Heart left ventricle (tissue), 13 donors: Measurements from ENCODE around the gene USP54.

ENCODE experiments used
- POLR2A ChIP-seq, 2 donors: fragments of 450-650 bp; IDR thresholded peaks; one replicate each; pipeline ENCODE4 v1.6.1; 2017; ENCODE audit warnings: antibody characterized with exemption in 2 of 2, mild to moderate bottlenecking in 2 of 2, moderate library complexity in 2 of 2
- TF ChIP-seq, protein P1 (sequence below), 12 donors: fragments of 200-600 bp; sonication (generic) in 4 of 12; IDR thresholded peaks; one replicate each; pipeline versions ENCODE4 v1.5.0 to v1.8.0; 2018 to 2022; ENCODE audit warnings: antibody characterized with exemption in 12 of 12, mild to moderate bottlenecking in 5 of 12
- donor health status: ischemic (EF 13 %, LVEDD 7.1; RV severe dilation, severe dysfunction).
- donor health status: DM: no; HTN: yes; CAD: no.
- donor health status: DM: no; HTN: no; CAD: no.
- donor health status: ischemic (EF 25% LVEDD 6.9; RV normal size, moderate dysfunction).
- donor health status: ischemic (EF 25% LVEDD 5.7; RV mildly dilated, moderate dysfunction).
- donor health status: ischemic (EF 35%, LVEDD 5.7; RV mildly dilated, moderate dysfunction).
- donor health status: nonischemic (EF 11% LVEDD 7.7; RV severe dilation, severe dysfunction).
- donor health status: DM: yes; HTN: yes; CAD: no.
- donor health status: PGD.
- donor health status: ischemic (EF 29% LVEDD 5.4; RV normal size, mild dysfunction).
- donor health status: nonischemic (EF 23%, LVEDD 6.1; RV moderate dilation, normal function).

DNA sequence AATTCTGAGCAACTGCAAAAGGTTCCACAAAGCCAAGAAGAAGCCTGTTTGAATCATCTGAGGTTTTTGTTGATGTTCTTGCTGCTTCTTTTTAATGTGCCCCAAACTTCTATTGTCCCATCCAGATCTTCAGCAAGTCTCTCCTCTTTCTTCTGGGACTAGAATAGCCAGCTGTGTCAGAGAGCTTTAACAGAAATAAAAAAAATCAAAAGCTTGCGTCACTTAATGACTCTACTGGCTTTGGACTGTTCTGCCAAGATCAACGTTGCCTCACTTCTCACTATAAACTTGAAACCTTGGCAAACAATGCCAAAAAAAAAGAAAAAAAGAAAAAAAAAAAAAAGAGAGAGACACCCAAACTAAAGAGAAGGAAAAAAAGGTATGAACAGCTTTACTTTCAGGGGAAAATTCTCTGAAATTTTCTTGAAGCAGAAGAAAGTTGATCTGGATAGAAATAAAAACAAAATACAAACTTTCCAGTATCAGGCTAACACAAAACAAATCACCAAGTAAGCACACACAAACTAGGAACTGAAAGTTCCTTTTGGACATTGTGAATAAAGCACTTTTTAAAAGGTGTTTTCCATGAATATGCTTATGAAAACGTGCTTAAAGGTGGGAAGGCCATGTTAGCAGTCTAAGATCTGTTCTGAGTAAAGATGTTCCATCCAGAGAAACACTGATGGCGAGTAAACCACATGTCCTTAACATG, 14.8 kb downstream of the USP54 start:
- TF ChIP-seq, protein P1, sequence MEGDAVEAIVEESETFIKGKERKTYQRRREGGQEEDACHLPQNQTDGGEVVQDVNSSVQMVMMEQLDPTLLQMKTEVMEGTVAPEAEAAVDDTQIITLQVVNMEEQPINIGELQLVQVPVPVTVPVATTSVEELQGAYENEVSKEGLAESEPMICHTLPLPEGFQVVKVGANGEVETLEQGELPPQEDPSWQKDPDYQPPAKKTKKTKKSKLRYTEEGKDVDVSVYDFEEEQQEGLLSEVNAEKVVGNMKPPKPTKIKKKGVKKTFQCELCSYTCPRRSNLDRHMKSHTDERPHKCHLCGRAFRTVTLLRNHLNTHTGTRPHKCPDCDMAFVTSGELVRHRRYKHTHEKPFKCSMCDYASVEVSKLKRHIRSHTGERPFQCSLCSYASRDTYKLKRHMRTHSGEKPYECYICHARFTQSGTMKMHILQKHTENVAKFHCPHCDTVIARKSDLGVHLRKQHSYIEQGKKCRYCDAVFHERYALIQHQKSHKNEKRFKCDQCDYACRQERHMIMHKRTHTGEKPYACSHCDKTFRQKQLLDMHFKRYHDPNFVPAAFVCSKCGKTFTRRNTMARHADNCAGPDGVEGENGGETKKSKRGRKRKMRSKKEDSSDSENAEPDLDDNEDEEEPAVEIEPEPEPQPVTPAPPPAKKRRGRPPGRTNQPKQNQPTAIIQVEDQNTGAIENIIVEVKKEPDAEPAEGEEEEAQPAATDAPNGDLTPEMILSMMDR (IDR thresholded peaks at IDR 0.05): no peak
- peak in 1 of 2 donors; percentile 62 for TF ChIP-seq POLR2A (IDR thresholded peaks at IDR 0.05)
